Subcutaneous adipose tissue (tissue), 4 donors: ENCODE data around the gene CDK5RAP2. TPM values are rescaled to one million over a fixed set of nuclear protein-coding genes. Genes with fewer than 3 reads are reported as not detected.

Experiments
- CTCF ChIP-seq: fragments of 450-650 bp; IDR thresholded peaks from one replicate; pipeline ENCODE4 v1.5.1; 2016; ENCODE audit warnings: low read depth, mild to moderate bottlenecking, control low read depth, antibody characterized with exemption, moderate library complexity
- total RNA-seq, 4 donors: library from RNA; depleted of rRNA; stranded (reverse); fragments of >200 nt; gene quantifications; one replicate each; pipeline ENCODE4 v1.1.0, GENCODE V29; 2016

CDK5RAP2 gene
- total RNA-seq, 4 donors from 2014 or later = 27.9 to 52.2 (median 38.2) TPM

GRCh38 chr9:120482424-120483186 is 97.4 kb downstream of the CDK5RAP2 start:
- TF ChIP-seq CTCF = no peak

- TF ChIP-seq CTCF = no peak
Measured at GRCh38 chr9:120481846-120482245, 98.1 kb downstream of the CDK5RAP2 start.

GRCh38 chr9:120481248-120481647 is 98.7 kb downstream of the CDK5RAP2 start:
- no peak for TF ChIP-seq CTCF

GRCh38 chr9:120480707-120481106 is 99.3 kb downstream of the CDK5RAP2 start:
- TF ChIP-seq CTCF = no peak

- TF ChIP-seq CTCF = no peak
Measured at GRCh38 chr9:120478208-120478607, 101.8 kb downstream of the CDK5RAP2 start.

GRCh38 chr9:120477534-120478001 is 102.4 kb downstream of the CDK5RAP2 start:
- no peak for TF ChIP-seq CTCF

GRCh38 chr9:120475341-120475740 is 104.6 kb downstream of the CDK5RAP2 start:
- TF ChIP-seq CTCF = no peak
